Hindlimb muscle (tissue), 1 donor: ENCODE results near the gene ASPHD2. TPM values are rescaled to one million over a fixed set of nuclear protein-coding genes. Genes with fewer than 3 reads are reported as not detected.
"Not testable (repeated sequence)": the region's sequence is repeated elsewhere in the genome, so short reads cannot be mapped to it uniquely, and the experiment has no call there.

Experiments
- DNase-seq: peaks from one replicate; pipeline ENCODE4 v3.0.0-alpha.2; 2013
- polyA plus RNA-seq: library from polyadenylated mRNA; unstranded; fragments of 120-200 nt; gene quantifications from one replicate; pipeline ENCODE4 v1.2.1, GENCODE V29; 2013; ENCODE audit not compliant: insufficient read length

The ASPHD2 gene
- polyA plus RNA-seq: 0.57 TPM

- DNase-seq: peak; percentile 72
Measured at GRCh38 chr22:26428515-26429457, at the start of gene ASPHD2. Gene ASPHD2, plus strand, starts transcription at chr22:26429260. Its CDS starts 4,356 bp downstream, at chr22:26433616.

- DNase-seq: no peak
Measured at GRCh38 chr22:26380072-26380830, 48.8 kb upstream of the ASPHD2 start.

GRCh38 chr22:26382782-26383181, 46.3 kb upstream of the ASPHD2 start:
- no peak for DNase-seq

- no peak for DNase-seq
Measured at GRCh38 chr22:26383968-26384556, 45.0 kb upstream of the ASPHD2 start.

GRCh38 chr22:26385164-26385563, 43.9 kb upstream of the ASPHD2 start:
- no peak for DNase-seq

GRCh38 chr22:26389125-26389524, 39.9 kb upstream of the ASPHD2 start:
- DNase-seq: no peak

- no peak for DNase-seq
Measured at GRCh38 chr22:26391091-26391490, 38.0 kb upstream of the ASPHD2 start.

- DNase-seq: no peak
Measured at GRCh38 chr22:26391623-26392022, 37.4 kb upstream of the ASPHD2 start.

- no peak for DNase-seq
Measured at GRCh38 chr22:26393929-26394328, 35.1 kb upstream of the ASPHD2 start.

GRCh38 chr22:26394777-26395176, 34.3 kb upstream of the ASPHD2 start:
- DNase-seq: no peak

GRCh38 chr22:26395926-26396325, 33.1 kb upstream of the ASPHD2 start:
- DNase-seq: no peak

GRCh38 chr22:26398741-26399153, 30.3 kb upstream of the ASPHD2 start:
- peak; percentile 47 for DNase-seq

- DNase-seq: no peak
Measured at GRCh38 chr22:26399289-26399688, 29.8 kb upstream of the ASPHD2 start.

- DNase-seq: no peak
Measured at GRCh38 chr22:26401726-26402125, 27.3 kb upstream of the ASPHD2 start.

- DNase-seq: no peak
Measured at GRCh38 chr22:26404851-26405421, 24.1 kb upstream of the ASPHD2 start.

GRCh38 chr22:26406118-26406517, 22.9 kb upstream of the ASPHD2 start:
- no peak for DNase-seq

GRCh38 chr22:26408562-26409220, 20.4 kb upstream of the ASPHD2 start:
- DNase-seq: not testable (repeated sequence)

GRCh38 chr22:26409719-26410335, 19.2 kb upstream of the ASPHD2 start:
- peak; percentile 46 for DNase-seq

GRCh38 chr22:26410386-26410785, 18.7 kb upstream of the ASPHD2 start:
- no peak for DNase-seq

GRCh38 chr22:26414347-26414746, 14.7 kb upstream of the ASPHD2 start:
- no peak for DNase-seq

- DNase-seq: no peak
Measured at GRCh38 chr22:26416256-26416655, 12.8 kb upstream of the ASPHD2 start.
